KG1 (cell line): ENCODE results near the gene SYT7.

Experiments used
- DNase-seq: peaks from one replicate; lab custom pipeline; 2025; lab: John Stamatoyannopoulos, UW

Gene SYT7

GRCh38 chr11:61580271-61580888, 496 bp downstream of the SYT7 start:
- DNase-seq, result no peak

- DNase-seq, result no peak
These were observed 1.1 kb downstream of the SYT7 start for GRCh38 chr11:61579676-61580270.

- DNase-seq, result no peak
These were observed 1.8 kb downstream of the SYT7 start for GRCh38 chr11:61578819-61579675.

GRCh38 chr11:61577383-61578118, 3.3 kb downstream of the SYT7 start:
- DNase-seq, result no peak

GRCh38 chr11:61575886-61576861, 4.7 kb downstream of the SYT7 start:
- DNase-seq, result no peak

- DNase-seq, result no peak
These were observed 6.3 kb downstream of the SYT7 start for GRCh38 chr11:61574611-61575010.

GRCh38 chr11:61572913-61573312, 8.0 kb downstream of the SYT7 start:
- DNase-seq, result no peak

- DNase-seq, result no peak
These were observed 9.0 kb downstream of the SYT7 start for GRCh38 chr11:61571869-61572268.

- DNase-seq, result no peak
These were observed 9.5 kb downstream of the SYT7 start for GRCh38 chr11:61571337-61571736.

- no peak for DNase-seq
These were observed 11.2 kb downstream of the SYT7 start for GRCh38 chr11:61569701-61570100.

- DNase-seq, result no peak
These were observed 11.9 kb downstream of the SYT7 start for GRCh38 chr11:61569018-61569417.

GRCh38 chr11:61567286-61568061, 13.4 kb downstream of the SYT7 start:
- peak; percentile 88 for DNase-seq

GRCh38 chr11:61564936-61565696, 15.8 kb downstream of the SYT7 start:
- no peak for DNase-seq

- no peak for DNase-seq
These were observed 20.1 kb downstream of the SYT7 start for GRCh38 chr11:61560751-61561150.

- DNase-seq, result no peak
These were observed 24.3 kb downstream of the SYT7 start for GRCh38 chr11:61556621-61557020.

GRCh38 chr11:61555978-61556377, 24.9 kb downstream of the SYT7 start:
- DNase-seq, result no peak

GRCh38 chr11:61555051-61555969, 25.6 kb downstream of the SYT7 start:
- no peak for DNase-seq

GRCh38 chr11:61554172-61554988, 26.5 kb downstream of the SYT7 start:
- no peak for DNase-seq
